Uterus (tissue), 2 donors: ENCODE data around the gene SLC22A23.

ENCODE experiments used
- POLR2A ChIP-seq, 2 donors: fragments of 450-650 bp; IDR thresholded peaks; one replicate each; pipeline ENCODE4 v1.6.1; 2016; ENCODE audit warnings: antibody characterized with exemption in 2 of 2, mild to moderate bottlenecking in 1 of 2, moderate library complexity in 1 of 2
- TF ChIP-seq, protein P1 (sequence below), 4 experiments: fragments of 200-600 bp in 2 of 4; fragments of 450-650 bp in 2 of 4; sonication (generic) in 2 of 4; IDR thresholded peaks; one replicate each; pipeline ENCODE4 v1.5.1; 2016 to 2019; ENCODE audit warnings: antibody characterized with exemption in 4 of 4, mild to moderate bottlenecking in 2 of 4, moderate library complexity in 1 of 4

DNA sequence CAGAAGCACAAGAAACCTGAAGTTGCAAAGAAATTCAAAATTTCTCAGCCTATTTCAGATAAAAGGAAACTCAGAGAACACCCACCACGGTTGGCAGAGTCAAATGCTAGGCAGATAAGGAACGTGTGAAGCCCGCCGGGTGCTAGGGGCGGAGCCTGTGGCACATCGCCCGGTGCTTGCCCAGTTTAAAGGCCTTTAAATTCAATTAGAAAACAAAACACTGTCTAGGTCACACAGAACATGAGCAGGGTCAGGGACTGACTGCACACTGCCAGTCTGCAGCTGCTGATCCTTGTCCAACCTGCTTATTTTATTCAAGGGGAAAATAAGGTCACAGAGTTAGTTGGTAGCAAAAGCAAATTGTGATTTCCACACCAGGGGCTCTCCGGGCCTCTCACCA is 122.3 kb downstream of the SLC22A23 start:
- TF ChIP-seq, protein P1, sequence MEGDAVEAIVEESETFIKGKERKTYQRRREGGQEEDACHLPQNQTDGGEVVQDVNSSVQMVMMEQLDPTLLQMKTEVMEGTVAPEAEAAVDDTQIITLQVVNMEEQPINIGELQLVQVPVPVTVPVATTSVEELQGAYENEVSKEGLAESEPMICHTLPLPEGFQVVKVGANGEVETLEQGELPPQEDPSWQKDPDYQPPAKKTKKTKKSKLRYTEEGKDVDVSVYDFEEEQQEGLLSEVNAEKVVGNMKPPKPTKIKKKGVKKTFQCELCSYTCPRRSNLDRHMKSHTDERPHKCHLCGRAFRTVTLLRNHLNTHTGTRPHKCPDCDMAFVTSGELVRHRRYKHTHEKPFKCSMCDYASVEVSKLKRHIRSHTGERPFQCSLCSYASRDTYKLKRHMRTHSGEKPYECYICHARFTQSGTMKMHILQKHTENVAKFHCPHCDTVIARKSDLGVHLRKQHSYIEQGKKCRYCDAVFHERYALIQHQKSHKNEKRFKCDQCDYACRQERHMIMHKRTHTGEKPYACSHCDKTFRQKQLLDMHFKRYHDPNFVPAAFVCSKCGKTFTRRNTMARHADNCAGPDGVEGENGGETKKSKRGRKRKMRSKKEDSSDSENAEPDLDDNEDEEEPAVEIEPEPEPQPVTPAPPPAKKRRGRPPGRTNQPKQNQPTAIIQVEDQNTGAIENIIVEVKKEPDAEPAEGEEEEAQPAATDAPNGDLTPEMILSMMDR (IDR thresholded peaks at IDR 0.05), result no peak
- TF ChIP-seq POLR2A (IDR thresholded peaks at IDR 0.05), result no peak
